CD4-positive, alpha-beta T cell treated with Interleukin-1 beta for 1 hour (primary cell): ENCODE results near the gene ZKSCAN8.

Experiments
- DNase-seq, 2 donors: peaks; one replicate each; pipeline ENCODE4 v3.0.0-alpha.2; 2020 to 2022

The ZKSCAN8 gene

DNA sequence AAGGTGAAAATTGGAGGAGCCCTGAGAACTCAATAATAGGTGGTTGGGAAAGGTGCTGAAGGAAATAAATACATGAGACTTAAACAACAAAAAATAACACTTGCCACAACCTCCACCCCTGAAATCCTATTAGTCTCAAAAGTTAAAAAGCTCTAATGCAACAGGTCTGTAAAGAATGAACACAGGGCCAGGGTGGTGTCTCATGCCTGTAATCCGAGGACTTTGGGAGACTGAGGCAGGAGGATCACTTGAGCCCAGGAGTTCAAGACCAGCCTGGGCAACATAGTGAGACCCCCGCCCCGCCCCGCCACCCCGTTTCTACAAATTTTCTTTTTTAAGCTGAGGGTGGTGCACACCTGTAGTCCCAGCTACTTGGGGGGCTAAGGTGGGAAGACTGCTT is 1.1 kb upstream of the ZKSCAN8 start:
- no peak for DNase-seq

DNA sequence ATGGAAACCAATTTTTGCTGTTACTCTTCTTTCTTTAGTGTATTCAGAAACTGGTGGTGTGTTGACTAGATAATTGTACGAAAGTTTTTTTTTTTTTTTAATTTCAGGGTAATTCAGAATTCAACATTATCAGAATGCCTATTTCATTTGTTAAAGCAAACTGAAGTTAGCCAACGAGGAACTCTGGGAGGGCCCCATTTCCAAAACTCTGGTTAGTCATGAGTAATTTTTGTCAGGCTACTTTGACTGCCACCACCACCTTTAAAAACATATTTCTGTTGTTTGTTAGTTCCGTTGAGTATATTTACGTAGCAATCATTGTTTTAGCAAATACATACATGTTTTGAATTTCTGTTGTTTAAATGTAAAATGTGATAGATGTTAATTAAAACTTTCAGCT is 763 bp downstream of the ZKSCAN8 start:
- no peak for DNase-seq

DNA sequence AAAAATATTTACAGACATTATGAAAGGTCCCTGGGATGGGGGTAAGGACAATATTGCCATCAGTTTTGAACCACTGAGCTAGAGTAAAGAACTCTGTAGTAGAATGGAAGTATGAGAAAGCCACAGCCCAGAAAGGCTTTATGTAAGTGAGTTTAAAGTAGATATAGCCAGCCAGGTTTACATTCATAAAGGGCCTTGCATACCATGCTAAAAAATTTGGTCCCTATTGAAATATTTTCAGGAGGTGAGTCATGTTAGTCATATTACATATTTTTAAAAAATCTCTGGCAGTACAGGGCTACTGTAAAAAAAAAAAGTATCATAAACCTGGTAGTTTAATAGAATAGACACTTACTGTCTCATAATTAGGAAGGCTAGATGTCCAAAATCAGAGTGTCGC is 3.5 kb downstream of the ZKSCAN8 start:
- DNase-seq, result no peak

DNA sequence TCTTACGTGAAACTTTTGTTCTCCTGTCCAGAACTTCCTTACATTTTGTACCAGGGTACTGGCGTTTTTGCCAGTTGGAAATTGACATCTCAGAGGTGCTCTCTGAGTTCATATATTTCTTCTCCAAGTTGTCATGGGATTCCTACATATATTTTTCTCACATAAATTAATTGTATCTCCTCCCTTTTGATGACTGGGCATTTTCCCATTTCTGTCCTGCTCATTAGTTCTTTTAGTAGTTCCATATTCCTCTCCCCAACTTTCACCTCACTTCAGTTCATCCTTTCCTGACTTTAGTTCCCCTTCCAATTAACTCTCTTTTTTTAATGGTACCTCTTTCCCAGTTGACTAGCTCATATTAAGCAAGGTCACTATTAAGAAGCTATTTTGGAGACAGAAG is 10.8 kb downstream of the ZKSCAN8 start:
- DNase-seq, result no peak

DNA sequence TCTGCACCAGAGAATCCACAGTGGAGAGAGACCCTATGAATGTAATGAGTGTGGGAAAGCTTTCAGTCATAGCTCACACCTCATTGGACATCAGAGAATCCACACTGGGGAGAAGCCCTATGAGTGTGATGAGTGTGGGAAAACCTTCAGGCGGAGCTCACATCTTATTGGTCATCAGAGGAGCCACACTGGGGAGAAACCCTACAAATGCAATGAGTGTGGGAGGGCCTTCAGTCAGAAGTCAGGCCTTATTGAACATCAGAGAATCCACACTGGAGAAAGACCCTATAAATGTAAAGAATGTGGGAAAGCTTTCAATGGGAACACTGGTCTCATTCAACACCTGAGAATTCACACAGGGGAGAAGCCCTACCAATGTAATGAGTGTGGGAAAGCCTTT is 11.9 kb downstream of the ZKSCAN8 start:
- no peak for DNase-seq

DNA sequence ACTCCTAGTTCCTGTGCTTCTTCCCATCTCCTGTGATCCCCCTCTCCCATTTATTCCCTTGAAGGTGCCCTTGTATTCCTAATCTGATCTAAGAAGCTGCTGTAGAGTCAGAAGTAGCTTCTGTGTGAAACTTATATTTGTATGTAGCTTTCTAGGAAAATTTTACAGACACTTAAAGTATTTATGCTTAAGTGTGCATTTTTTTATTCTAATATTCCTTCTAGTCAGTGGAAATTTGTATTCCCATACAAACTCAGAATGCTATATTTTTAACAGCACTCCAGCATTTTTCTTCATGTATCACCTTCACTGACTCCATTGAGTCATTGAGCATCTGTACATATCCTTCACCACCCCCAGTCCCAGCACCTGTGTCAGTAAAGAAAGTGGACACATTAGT is 12.7 kb downstream of the ZKSCAN8 start:
- DNase-seq, result no peak

DNA sequence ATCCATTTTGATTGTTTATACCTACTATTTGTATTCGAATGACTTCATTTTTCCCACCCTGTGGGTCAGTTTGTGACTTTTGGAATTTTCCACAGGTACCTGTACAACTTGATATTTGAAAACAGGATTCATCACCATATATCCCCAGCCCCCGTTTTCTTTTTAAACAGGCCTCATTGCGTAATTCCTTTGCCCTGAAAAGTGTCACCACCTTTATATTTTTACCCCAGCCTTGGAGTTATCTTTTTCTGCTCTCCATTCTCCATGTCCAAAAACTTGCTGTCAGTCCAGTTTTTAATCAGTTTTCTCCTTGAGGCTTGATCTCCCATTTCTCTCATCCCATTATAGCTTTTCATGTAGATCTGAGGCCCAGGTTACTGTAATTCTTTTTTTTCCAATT is 16.6 kb downstream of the ZKSCAN8 start:
- no peak for DNase-seq

DNA sequence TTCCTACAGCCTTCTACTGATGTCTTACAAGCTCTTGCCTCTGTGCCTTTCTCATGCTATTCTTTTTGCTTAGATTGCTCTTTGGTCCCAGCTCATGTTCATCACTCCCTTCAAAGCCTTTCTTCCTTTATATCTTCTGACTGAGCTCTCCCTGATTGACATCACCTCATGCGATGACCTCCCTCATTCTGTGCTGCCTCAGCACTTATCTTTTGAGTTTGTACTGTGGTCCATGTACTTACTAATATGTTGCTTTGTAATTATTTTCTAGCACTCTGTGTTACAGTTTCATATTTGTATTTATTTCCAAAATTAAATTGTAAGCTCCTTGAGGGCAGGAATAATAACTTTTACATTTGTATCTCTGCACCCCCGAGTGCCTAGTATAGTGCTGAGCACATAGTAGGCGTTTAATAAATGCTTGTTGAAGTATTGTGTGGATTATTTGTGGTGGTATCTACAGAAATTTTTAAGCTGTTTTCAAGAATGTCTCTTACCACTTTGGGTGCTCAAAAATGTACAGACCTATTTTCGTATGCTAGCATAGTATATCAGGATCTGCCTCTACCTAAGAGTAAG is 17.4 kb downstream of the ZKSCAN8 start:
- DNase-seq, result no peak

DNA sequence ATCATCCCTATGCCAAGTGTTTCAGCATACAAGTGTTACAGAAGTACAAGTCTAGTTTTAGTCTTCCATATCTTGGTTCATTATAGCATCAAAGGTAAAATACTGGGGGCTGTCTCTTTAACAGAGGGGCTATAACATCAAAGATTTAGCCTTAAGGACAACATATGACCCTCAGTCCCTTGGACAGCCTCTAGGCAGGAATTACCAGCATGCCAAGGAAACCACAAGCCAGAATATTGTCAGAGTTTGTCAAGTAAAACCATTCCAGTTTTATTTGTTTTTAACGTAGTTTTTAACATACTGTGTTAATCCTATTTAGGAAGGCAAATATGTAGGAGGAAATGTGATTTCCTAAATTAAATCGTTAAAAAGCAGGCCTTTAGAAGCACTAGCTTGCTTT is 18.6 kb downstream of the ZKSCAN8 start:
- DNase-seq, result no peak

DNA sequence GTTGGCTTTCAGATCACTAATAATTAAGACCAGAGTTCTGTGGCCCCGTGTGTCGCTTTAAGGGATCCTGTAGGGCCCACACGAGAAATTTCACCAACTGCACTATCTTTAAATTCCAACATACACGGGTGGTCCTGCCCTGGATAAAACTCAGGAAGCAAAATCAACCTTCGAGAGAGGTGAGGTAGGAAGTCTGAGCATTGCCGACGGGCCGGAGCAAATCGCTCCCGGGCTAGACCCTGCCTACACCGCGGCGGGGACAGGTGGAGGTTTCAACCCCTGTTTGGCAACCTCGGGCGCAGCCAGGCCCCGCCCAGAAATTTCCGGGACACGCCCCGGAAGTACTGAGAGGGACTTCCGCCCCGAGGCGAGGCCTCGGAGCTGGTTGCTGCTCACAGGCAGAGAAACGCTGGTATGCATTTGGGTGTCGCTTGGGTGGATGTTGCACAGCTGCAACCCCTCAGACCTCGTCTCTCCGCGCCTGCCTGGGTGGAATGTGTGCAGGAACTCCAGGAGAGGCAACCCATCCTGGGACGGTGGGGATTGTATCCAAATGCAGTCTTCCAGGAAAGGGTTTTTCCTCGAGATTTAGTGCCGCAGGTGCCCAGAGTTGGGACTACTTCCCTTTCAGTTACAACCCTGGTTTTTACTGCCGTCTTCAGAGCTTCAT is 19.9 kb downstream of the ZKSCAN8 start:
- peak; percentile 86 to 87 for DNase-seq

DNA sequence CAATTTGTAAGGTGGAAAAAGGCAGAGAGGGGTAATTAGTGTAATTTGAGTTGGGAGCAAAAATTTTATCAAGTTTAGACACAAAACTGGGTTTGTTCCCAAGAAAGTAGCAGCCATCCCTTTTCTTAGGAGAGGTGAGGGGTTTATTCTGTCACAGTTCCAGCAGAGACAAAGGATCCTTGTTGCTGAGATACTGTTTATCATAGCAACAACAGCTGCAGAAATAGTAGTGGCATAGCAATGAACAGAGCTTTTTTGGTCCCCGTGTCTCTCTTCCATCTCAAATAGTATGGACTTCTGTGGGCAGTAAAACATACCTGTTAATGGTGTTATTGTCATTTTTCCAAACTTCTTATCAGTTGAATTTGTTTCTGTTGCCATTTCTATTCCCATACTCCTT is 23.9 kb downstream of the ZKSCAN8 start:
- no peak for DNase-seq

DNA sequence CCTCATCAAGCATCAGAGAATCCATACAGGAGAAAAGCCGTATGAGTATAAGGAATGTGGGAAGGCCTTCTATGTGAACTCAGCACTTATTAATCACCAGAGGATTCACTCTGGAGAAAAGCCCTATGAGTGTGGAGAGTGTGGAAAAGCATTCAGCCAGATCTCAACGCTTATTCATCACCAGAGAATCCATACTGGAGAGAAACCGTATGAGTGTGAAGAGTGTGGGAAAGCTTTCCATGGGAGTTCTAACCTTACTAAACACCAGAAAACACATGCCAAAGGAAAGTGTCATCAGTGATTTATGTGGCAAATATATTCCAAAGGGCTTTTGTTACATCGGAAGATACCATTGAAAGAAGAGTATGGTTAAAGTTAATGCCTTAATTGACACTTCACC is 25.4 kb downstream of the ZKSCAN8 start:
- DNase-seq, result no peak

DNA sequence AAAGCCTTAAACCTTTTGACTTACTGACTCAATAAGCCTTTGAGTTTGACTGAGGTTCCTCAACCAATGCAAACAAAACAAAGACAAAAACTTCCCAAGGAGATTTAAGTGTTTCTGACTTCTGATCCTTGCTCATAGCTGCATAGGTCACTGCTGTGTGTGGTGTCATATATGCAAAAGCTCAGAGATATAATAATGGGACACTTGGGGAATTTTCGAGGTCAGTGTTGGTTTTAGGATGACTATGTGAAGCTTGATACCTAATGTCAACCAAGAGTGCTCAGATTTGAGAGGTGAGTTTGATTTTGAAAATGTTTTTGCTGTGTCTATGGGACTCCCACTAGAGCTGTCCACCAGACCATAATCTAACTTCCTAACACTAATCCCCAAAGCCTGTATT is 26.2 kb downstream of the ZKSCAN8 start:
- DNase-seq, result no peak

DNA sequence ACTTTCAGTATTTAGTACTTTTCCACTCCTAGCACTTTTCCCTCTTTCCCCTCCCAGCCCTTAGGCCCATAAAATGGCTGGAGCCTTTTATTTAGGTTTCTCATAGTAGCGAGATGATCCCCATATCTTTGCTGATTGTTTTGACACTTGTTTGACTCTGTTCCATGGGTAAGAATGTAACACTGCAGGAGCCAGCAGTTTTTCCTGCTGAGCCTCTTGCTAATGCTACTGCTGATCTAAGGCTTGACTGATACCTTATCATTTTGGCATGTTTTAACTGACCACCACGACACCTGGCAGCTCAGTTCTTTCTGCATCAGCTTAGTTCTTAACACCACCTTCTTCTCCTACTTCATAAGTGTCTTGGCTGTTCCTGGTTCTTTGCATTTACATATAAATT is 29.6 kb downstream of the ZKSCAN8 start:
- no peak for DNase-seq

DNA sequence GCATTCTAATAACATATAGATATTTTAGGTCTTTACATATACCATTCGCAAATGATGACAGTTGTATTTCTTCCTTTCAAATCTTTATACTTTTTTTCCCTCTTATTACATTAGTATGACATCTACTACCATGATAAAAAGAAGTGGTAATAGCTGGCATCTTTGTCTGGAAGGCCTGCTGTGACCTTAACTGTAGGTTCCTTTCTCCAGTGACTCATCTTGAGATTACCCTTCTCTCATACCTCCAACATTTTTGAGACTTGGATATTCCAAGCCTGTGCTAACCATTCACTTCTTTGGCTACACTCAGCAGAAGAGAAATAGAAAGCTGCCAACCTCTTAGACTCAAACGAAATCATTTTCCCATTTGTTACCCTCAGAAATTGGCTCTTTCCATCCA is 30.3 kb downstream of the ZKSCAN8 start:
- no peak for DNase-seq

DNA sequence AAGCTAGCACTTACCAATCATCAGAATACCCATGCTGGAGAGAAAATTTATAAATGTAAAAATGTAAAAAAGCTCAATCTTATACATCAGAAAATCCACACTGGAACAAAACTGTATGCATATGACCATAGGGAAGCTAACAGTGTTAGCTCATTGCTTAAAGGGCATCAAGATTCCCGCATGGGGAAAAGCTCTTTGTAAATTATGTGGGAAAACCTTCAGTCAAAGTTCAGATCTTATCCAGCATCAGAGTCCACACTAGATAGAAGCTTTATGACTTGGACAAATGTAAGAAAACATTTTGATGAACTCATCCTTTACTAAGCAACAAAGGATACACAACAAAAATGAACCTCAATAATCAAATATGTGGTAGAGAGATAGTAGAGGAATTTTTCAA is 34.7 kb downstream of the ZKSCAN8 start:
- DNase-seq, result no peak

DNA sequence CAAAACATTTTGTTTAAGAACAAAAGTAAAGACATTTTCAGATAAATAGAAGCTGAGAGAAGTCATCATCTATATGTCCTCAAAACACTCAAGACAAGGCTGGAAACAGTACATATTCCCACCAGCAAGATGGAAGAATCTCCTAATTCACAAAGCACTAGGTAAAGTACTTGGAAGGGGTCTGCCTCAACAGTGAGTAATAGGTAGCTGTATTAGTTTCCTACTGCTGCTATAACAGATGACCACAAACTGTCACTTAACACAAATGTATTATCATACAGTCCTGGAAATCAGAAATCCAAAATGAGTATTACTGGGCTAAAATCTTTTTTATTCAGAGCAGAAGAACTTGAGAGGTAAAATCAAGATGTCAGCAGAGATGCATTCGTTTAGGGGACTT is 40.6 kb downstream of the ZKSCAN8 start:
- no peak for DNase-seq

DNA sequence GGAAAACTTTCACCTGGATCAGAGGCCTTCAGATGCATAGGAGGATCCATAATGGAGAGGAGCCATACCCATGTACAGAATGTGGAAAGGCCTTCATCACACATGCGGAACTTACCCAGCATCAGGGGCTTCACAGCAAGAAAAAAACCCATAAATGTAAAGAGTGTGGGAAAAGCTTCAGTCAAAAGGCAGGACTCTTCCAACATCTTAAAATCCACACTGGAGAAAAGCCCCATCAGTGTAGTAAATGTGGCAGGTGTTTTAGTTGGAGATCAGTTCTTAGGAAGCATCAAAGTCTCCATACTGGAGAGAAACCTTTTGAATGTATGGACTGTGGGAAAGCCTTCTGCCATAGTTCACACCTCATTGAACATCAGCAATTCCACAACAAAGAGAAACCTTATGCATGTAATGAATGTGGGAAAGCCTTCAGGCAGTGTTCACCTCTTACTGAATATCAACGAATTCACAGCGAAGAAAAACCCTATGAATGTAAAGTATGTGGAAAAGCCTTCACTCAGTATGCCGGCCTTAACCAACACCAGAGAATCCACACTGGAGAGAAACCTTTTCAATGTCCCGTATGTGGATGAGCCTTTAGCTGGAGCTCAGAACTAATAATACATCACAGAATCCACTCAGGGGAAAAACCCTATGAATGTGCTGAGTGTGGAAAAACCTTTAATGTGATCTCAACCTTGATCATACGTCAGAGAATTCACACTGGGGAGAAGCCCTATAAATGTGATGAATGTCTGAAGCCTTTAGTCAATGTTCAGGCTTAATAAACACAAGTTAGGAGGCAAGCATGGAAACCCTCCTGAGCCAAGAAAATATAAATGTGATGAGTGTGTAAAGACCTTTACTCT is 46.7 kb downstream of the ZKSCAN8 start:
- DNase-seq, result no peak

DNA sequence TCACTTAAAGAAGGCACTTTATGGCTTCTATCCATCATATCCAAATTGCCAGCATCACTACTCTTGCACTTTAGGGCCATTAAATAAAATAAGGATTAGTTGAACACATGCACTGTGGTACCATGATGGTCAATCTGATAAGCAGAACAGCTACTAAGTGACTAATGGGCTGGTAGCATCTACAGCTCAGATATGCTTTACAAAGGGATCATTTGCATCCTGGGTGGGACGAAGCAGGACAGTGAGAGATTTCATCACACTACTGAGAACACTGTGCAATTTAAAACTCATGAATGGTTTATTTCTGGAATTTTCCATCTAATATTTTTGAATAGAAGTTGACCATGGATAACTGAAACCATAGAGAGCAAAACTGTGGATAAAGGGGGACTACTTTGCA is 58.3 kb downstream of the ZKSCAN8 start:
- DNase-seq, result no peak

DNA sequence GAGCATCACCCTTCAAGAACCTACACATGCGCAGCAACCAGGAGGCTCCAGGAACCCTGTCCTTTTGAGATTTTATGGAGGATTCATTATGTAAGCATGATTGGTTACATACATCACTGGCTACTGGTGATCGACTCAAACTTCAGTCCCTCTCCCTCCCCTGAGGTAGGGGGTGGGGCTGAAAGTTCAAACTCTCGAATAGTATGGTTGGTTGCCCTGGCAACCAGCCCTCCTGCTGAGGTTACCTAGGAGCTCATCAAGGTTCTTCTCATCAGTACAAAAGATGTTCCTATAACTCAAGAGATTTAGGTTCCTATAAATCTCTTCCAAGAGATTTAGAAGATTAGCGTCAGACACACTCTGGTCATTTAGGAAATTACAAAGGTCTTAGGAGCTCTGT is 61.5 kb downstream of the ZKSCAN8 start:
- DNase-seq, result no peak

DNA sequence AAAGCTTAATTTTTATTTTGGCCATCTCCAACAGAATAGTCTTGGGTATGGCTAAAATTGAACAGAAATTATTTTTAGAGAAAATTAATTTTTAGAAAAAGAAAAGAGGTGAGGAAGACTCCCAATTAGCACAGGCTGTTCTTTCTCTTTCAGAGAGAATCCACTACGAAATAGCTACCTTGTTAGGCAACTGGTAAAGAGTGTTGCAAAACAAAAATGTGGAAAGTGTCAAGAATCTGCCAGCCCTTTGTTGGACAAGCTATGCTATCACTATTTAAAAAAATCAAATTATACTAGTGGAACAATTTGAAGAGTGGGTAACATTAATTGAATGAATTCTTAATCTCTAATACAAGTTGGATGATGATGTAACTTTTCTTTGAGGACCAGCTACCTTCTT is 64.2 kb downstream of the ZKSCAN8 start:
- no peak for DNase-seq

DNA sequence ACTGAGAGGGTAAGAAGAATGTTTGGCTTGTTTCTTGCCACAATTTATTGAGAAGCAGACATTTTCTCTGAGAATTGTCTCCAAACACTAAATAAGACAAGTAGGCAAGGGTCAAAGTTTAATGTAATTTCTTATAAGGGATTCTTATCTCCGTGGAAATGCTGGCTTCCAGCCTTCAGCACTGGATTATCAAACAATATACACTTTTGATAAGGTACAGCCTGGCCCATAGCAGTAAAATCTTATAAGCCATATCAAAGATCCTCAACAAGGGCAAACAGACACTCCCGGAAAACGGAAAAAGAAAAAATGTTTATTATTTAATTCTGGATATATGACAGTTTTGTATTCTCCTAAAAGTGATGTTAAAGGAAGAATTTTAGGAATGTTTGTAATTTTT is 64.8 kb downstream of the ZKSCAN8 start:
- DNase-seq, result no peak

DNA sequence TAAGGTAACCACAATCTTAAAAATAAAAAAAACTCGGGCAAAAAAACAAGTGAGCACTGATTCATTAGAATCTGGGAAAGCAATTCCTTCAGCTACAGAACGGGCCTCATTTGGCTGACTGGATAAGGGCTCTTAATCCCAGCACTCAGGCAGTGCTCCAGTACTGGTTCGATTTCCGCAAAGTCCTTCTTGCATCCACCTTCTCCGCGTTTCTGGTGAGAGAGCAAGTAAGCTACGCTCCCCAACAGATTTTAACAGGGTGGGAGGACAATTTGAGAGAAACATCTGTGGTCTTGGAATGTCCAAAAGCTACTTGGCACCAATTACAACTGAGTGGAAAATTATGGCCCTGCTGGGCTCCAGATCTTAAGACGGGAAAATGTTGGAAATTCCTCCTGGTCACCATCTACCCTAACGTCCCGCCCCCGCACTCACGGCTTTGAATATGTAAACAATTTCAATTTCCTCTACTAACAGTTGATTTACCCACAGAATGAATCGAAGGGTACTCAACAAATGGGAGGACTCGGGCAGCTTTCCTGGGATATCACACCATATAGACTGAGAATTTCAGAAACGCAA is 65.3 kb downstream of the ZKSCAN8 start:
- DNase-seq, result no peak

DNA sequence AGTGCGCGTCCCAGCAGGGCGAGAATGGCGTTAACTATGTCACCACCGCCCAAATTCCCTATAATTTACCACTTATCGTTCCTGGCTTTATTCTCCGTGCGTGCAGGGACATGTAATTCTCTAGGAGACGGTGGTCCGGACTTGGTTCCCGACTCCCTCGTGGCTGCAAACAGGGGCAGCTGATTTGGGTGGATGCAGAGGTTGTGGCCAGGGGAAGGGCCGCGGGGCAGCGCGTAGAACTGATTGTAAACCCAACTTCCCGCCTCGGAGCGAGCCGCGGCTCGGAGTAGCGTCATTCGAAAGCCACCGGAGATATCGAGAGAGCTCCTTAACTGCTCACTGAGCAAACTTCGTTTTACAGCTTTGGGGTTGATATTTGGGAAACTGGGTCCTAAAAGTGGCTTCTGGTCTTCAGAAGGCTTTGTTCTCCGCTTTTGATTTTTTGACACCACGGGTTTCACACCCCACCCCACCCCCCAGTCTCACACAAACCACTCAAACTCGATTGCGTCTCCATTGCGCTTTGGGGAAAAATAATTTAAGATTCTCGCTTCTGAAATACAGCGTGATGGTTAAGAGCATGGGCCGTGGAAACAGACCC is 65.9 kb downstream of the ZKSCAN8 start:
- no peak for DNase-seq
